Stimulated activated CD4-positive, alpha-beta T cell treated with anti-CD3 and anti-CD28 coated beads, Interleukin-2, amount 100 ng/mL, for 4 hours (primary cell): Measurements from ENCODE around the gene ARHGAP5.

Experiments used
- DNase-seq: peaks from one replicate; pipeline ENCODE4 v3.0.0-alpha.2; 2020; ENCODE audit warnings: low read depth

Gene ARHGAP5, protein sequence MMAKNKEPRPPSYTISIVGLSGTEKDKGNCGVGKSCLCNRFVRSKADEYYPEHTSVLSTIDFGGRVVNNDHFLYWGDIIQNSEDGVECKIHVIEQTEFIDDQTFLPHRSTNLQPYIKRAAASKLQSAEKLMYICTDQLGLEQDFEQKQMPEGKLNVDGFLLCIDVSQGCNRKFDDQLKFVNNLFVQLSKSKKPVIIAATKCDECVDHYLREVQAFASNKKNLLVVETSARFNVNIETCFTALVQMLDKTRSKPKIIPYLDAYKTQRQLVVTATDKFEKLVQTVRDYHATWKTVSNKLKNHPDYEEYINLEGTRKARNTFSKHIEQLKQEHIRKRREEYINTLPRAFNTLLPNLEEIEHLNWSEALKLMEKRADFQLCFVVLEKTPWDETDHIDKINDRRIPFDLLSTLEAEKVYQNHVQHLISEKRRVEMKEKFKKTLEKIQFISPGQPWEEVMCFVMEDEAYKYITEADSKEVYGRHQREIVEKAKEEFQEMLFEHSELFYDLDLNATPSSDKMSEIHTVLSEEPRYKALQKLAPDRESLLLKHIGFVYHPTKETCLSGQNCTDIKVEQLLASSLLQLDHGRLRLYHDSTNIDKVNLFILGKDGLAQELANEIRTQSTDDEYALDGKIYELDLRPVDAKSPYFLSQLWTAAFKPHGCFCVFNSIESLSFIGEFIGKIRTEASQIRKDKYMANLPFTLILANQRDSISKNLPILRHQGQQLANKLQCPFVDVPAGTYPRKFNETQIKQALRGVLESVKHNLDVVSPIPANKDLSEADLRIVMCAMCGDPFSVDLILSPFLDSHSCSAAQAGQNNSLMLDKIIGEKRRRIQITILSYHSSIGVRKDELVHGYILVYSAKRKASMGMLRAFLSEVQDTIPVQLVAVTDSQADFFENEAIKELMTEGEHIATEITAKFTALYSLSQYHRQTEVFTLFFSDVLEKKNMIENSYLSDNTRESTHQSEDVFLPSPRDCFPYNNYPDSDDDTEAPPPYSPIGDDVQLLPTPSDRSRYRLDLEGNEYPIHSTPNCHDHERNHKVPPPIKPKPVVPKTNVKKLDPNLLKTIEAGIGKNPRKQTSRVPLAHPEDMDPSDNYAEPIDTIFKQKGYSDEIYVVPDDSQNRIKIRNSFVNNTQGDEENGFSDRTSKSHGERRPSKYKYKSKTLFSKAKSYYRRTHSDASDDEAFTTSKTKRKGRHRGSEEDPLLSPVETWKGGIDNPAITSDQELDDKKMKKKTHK (N-terminal part only)

DNA sequence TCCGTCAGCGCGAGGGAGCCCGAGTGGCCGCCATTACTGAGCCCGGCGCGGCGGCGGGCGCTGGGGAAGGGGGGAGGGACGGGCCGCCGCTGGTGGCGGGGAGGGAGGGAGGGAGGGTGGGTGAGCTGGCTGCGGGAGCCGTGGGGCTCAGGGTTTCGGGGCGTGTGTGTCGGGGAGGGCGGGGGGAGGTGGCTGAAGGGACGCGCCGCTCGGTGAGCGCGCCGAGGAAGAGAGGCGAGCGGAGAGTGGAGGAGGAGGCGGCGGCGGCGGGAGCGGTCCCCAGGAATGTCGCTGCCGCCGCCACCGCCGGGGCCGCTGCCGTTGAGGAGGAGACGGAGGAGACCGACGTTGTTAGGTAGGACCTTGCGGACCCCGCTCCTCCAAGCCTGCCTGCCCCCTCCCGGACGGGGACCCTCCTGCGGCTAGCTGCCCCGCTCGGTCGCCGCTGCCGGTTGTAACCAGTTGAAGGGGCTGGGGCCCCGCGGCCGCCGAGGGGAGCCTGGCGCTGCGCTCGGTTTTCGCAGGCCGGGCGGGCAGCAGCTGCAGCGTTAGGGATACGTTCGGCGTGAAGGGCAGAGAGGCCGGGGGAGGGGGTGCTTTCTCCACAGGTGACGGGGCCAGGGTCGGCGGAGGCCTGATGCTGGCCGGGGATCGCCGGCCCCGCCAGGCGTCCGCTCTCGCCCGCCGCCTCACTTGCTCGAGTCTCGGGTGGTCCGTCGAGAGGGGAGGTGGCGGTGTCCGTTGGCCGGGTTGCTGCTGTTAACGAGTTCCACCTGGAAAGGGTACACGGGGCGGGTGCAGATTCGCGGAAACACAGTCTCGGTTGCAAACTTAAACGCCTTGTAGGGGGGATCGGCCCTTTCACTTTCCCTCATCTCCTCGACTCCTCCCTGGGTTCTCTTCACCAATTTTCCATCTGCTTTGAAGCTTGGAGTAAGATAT lies at the start of gene ARHGAP5:
TSS of gene ARHGAP5 (plus strand) at position 224 of the 942 bp plus-strand sequence. CDS start 13,366 bp downstream, outside the sequence.
- DNase-seq, result peak; percentile 63

- no peak for DNase-seq
These were observed 48.5 kb upstream of the ARHGAP5 start for GRCh38 chr14:32028599-32028998.

DNA sequence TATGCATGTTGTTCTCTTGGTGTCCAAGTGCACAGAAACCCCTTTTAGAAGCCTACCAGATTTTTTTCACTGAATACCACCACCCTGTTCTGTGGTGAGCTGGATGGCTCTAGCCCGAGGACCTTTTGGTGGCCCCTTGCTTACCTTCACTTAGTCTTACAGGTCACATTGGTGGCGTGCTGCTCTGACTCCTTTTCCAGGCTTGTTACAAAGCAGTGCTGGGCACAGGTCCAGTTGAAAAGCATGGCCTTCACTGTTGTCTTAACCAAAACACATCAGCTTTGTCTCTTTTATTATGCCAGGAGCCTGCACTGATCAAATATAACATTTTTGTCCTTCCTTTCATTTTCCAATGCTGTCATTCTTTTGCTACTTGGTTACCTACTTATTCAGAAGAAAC lies 43.6 kb upstream of the ARHGAP5 start:
- no peak for DNase-seq

GRCh38 chr14:32038876-32039275 lies 38.2 kb upstream of the ARHGAP5 start:
- no peak for DNase-seq

- no peak for DNase-seq
These were observed 37.6 kb upstream of the ARHGAP5 start for GRCh38 chr14:32039401-32040030.

GRCh38 chr14:32043624-32044023 lies 33.5 kb upstream of the ARHGAP5 start:
- DNase-seq, result no peak

GRCh38 chr14:32044454-32044853 lies 32.6 kb upstream of the ARHGAP5 start:
- DNase-seq, result no peak

DNA sequence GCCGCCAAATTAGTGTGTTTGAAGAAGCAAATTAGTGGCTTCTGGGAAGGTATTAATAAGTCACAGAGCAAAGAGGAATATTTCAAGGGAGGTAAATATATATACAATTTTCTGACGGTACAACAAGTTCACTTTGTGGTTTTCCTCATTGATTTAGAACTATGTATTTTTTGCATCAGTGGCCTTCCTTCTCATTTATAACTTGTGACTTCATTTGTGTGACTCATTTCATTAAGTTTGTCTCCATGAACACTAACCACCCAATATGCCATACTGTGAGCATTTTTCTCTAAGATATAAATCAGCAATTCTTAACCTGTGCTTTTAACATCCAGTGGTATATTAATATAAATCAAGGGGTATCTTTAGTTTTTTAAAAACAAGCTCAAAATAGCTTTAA lies 29.3 kb upstream of the ARHGAP5 start:
- no peak for DNase-seq

DNA sequence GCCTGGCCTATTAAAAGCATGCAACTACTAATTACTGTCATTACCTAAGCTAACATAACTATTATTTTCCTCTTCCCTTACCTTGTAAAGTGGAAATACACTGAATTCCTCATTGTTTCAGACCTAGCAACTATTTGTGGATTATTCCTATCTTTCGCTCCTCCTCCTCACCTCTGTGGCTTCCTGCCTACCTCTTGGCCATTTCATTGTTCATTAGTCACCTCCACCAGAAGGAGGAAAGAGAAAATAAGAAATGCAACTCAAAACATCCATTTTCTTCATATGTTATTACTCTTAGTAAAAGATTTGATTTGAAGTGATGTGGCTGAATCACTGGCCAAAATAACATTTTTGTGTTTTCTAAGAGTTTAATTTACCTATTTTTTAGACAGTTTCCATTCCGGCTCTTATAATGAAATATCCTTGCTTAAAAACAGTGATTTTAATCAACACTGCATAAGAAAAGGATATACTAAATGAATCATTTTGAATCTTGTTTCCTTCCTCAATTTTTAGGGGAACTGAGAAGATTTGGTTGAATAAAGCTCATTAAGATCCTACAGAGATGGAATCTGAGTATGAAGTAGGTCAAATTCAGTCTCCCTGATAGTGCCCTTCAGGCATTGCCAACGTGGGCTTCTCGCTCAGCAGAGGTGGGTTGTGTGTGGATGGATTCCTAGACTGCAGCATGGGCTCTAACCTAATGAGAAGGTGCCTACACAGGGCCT lies 27.6 kb upstream of the ARHGAP5 start:
- no peak for DNase-seq

DNA sequence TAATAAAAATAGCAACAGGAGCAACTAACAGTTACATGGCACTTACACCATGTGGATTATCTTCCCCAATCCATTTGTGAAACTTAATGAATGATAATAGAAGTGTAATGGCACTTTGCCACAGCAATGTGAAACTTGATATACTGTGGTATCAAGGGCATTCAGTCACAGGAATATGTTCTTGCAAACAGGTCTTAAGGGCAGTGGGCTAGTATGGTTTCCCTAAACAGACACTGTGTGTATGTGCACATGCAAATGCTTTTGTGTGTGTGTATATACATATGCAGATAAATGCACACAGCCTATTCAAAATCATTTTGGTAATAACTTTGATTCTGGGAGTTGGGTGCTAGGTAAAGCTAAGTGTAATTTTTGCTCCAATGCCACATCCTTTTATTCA lies 26.2 kb upstream of the ARHGAP5 start:
- no peak for DNase-seq

GRCh38 chr14:32054536-32054935 lies 22.6 kb upstream of the ARHGAP5 start:
- no peak for DNase-seq

GRCh38 chr14:32055175-32055574 lies 21.9 kb upstream of the ARHGAP5 start:
- no peak for DNase-seq

- DNase-seq, result no peak
These were observed 17.4 kb upstream of the ARHGAP5 start for GRCh38 chr14:32059702-32060101.

DNA sequence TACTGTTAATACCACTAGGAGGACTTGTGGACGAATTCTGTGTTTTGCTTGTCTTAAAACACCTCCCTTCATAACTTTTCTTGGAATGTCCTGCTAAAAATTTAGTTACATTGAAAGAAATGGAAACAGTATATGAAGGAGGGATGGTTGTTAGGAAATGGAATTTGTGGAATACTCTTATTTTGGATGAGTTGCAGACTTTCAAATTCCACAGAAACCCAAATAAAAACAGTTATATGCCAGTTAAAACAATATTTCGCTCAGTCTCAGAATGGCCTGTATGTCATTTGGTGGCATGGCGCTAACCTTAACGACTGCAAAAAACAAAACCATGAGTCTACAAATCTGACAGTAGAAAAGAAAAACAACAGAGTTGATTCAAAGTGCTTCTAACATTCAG lies 12.2 kb upstream of the ARHGAP5 start:
- DNase-seq, result no peak

GRCh38 chr14:32068708-32069107 lies 8.4 kb upstream of the ARHGAP5 start:
- no peak for DNase-seq

GRCh38 chr14:32070282-32070681 lies 6.8 kb upstream of the ARHGAP5 start:
- no peak for DNase-seq

DNA sequence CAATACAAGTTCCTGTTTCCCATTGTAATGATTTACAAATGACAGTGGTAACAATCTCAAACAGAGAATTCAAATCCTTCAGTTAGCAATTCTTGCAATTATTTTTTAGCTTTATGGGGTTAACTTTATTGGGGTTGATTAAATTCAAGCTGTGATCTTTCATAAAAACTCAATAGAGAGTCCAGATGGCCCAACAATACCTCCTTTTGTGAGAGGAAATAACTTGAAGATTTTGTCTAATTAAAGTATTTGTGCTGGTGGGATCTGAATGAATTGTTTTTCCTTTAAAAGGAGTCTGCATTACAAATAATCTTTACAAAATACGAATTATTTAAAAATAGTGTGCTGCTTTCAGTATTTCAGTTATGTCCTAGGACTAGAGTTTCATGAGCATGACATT lies 4.4 kb upstream of the ARHGAP5 start:
- DNase-seq, result no peak

DNA sequence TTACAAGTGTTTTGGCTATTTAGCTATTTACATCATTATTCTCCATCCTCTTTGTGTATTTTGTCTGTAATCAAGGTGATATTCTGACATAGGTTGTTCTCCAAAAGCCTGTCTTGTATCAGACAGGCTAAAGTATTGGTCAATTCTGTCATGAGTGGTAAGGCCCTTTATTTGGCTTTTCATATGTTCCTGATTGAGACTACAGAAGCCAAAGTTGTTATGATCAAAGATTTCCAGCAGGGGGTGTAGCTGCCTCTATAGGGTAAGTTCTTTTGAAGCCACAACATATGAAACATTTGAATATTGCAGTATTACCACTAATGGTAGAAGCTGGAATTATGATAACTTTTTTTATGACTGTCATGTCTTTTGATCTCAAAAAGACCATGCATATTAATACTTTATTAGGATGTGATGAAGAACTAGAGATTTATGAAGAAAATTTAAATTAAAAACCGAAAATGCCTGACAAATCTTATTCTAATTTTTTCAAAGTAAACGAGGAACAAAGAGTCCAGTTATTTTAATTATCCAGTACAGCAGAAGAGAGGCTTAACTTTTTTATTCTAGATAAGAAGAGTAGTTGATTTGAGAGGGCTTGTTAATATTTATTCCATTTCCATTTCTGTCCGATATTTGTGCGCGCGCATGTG lies 3.4 kb upstream of the ARHGAP5 start:
- DNase-seq, result peak; percentile 64

GRCh38 chr14:32074887-32075572 lies 2.1 kb upstream of the ARHGAP5 start:
- no peak for DNase-seq
